CD14-positive monocyte (primary cell): ENCODE measurements around the gene PTPRD. TPM values are rescaled to one million over a fixed set of nuclear protein-coding genes. Genes with fewer than 3 reads are reported as not detected.

ENCODE experiments used
- DNase-seq, 3 donors: peaks; one replicate each; pipeline ENCODE4 v3.0.0-alpha.2; 2011 to 2022
- H2AFZ ChIP-seq: 2 replicates; pipeline ENCODE4 v1.6.0; 2012; ENCODE audit warnings: mild to moderate bottlenecking, low read depth, low read length, inconsistent platforms; ENCODE audit not compliant: insufficient read depth, poor library complexity, severe bottlenecking
- H3K27ac ChIP-seq, 2 donors: 1 replicate in 1 of 2; 2 replicates in 1 of 2; pipeline ENCODE4 v1.5.1; 2012 to 2013; ENCODE audit warnings: low read length in 2 of 2, control low read depth in 1 of 2, inconsistent platforms in 1 of 2, low read depth in 1 of 2, mild to moderate bottlenecking in 1 of 2
- H3K27me3 ChIP-seq, 2 donors: one replicate each; pipeline versions ENCODE4 v1.6.0 to v1.6.1; 2011 to 2013; ENCODE audit warnings: low read length in 2 of 2; ENCODE audit not compliant: control insufficient read depth in 2 of 2, insufficient read depth in 2 of 2
- H3K36me3 ChIP-seq, 2 donors: replicated peaks in 1 of 2; 1 replicate in 1 of 2; 2 replicates in 1 of 2; pipeline versions ENCODE4 v1.5.1 to v1.6.1; 2012 to 2013; ENCODE audit warnings: low read length in 2 of 2, control low read depth in 1 of 2, inconsistent platforms in 1 of 2, mild to moderate bottlenecking in 1 of 2; ENCODE audit not compliant: insufficient read depth in 2 of 2, control insufficient read depth in 1 of 2
- H3K4me1 ChIP-seq, 2 donors: 1 replicate in 1 of 2; 2 replicates in 1 of 2; pipeline versions ENCODE4 v1.5.1 to v1.6.1; 2012 to 2013; ENCODE audit warnings: low read length in 2 of 2, control low read depth in 1 of 2, inconsistent platforms in 1 of 2, mild to moderate bottlenecking in 1 of 2, moderate library complexity in 1 of 2; ENCODE audit not compliant: insufficient read depth in 2 of 2, control insufficient read depth in 1 of 2
- H3K4me2 ChIP-seq: replicated peaks from 2 replicates; pipeline ENCODE3; 2012; ENCODE audit warnings: low read length, moderate library complexity, mild to moderate bottlenecking; ENCODE audit not compliant: poor library complexity, severe bottlenecking; ENCODE audit errors: extremely low read depth
- H3K4me3 ChIP-seq, 3 experiments: fragments of 200-600 bp in 1 of 3; sonication (generic) in 1 of 3; replicated peaks in 1 of 3; 1 replicate in 2 of 3; 2 replicates in 1 of 3; pipeline ENCODE4 v1.5.1; 2011 to 2013; ENCODE audit warnings: low read length in 3 of 3, mild to moderate bottlenecking in 3 of 3, control low read depth in 2 of 3, low read depth in 2 of 3, inconsistent platforms in 1 of 3, moderate library complexity in 1 of 3
- H3K79me2 ChIP-seq: 2 replicates; pipeline ENCODE4 v1.6.0; 2012; ENCODE audit warnings: mild to moderate bottlenecking, control low read depth, inconsistent platforms, low read length, moderate library complexity; ENCODE audit not compliant: insufficient read depth
- H3K9ac ChIP-seq: 2 replicates; pipeline ENCODE4 v1.6.0; 2017; ENCODE audit warnings: low read length, mild to moderate bottlenecking; ENCODE audit not compliant: insufficient read depth, poor library complexity, severe bottlenecking
- H3K9me3 ChIP-seq, 2 donors: replicated peaks in 1 of 2; 1 replicate in 1 of 2; 2 replicates in 1 of 2; pipeline versions ENCODE4 v1.5.1 to v1.6.1; 2012 to 2013; ENCODE audit warnings: low read length in 2 of 2, control low read depth in 1 of 2; ENCODE audit not compliant: control insufficient read depth in 1 of 2, insufficient read depth in 1 of 2
- H4K20me1 ChIP-seq: 2 replicates; pipeline ENCODE4 v1.6.0; 2012; ENCODE audit warnings: mild to moderate bottlenecking, low read length, control low read depth, moderate library complexity; ENCODE audit not compliant: insufficient read depth
- H3K27ac Mint-ChIP-seq, 7 donors: one replicate each; pipeline ENCODE4 v1.8.0; 2020; ENCODE audit warnings: mild to moderate bottlenecking in 7 of 7, mixed read lengths in 7 of 7, moderate library complexity in 6 of 7, inconsistent platforms in 2 of 7
- H3K27me3 Mint-ChIP-seq, 3 donors: one replicate each; pipeline ENCODE4 v1.8.0; 2021 to 2022; ENCODE audit warnings: low read depth in 3 of 3, mild to moderate bottlenecking in 3 of 3, mixed read lengths in 3 of 3, moderate library complexity in 3 of 3, inconsistent platforms in 1 of 3
- H3K36me3 Mint-ChIP-seq, 2 donors: one replicate each; pipeline ENCODE4 v1.8.0; 2020; ENCODE audit warnings: mixed read lengths in 2 of 2, inconsistent platforms in 1 of 2, mild to moderate bottlenecking in 1 of 2
- H3K4me1 Mint-ChIP-seq: one replicate; pipeline ENCODE4 v1.8.0; 2020; ENCODE audit warnings: mild to moderate bottlenecking, mixed read lengths
- H3K4me3 Mint-ChIP-seq, 2 donors: one replicate each; pipeline ENCODE4 v1.8.0; 2020; ENCODE audit warnings: mild to moderate bottlenecking in 2 of 2, mixed read lengths in 2 of 2, moderate library complexity in 1 of 2
- H3K9me3 Mint-ChIP-seq, 7 donors: one replicate each; pipeline ENCODE4 v1.8.0; 2020 to 2022; ENCODE audit warnings: mixed read lengths in 7 of 7, mild to moderate bottlenecking in 6 of 7, moderate library complexity in 6 of 7, inconsistent platforms in 2 of 7
- whole genome bisulfite sequencing: methylation state at CpG from one replicate; pipeline ENCODE4 v1.1.5; 2013; ENCODE audit warnings: missing lambda C conversion rate; ENCODE audit not compliant: insufficient coverage; 5-methylcytosine and 5-hydroxymethylcytosine counted together
- intact Hi-C, 2 donors: fragments of 100-400 bp; cut with micrococcal nuclease; formaldehyde crosslinking; loops; one replicate each; pipeline versions ENCODE4 v1.15.0 to v1.15.1; 2023
- polyA plus RNA-seq, 3 donors: library from polyadenylated mRNA; depleted of rRNA in 1 of 3; unstranded in 2 of 3; stranded (reverse) in 1 of 3; fragments of 300-500 nt in 2 of 3; fragments of >200 nt in 1 of 3; fragmentation: Illumina TruSeq in 2 of 3; gene quantifications; 1 replicate in 2 of 3; 2 replicates in 1 of 3; pipeline ENCODE4 v1.2.3, GENCODE V29; 2012 to 2021
- TF ChIP-seq, protein P1 (sequence below): fragments of 200-600 bp; IDR thresholded peaks from one replicate; pipeline ENCODE4 v1.8.0; 2022; ENCODE audit warnings: antibody characterized with exemption, mild to moderate bottlenecking

PTPRD gene
- polyA plus RNA-seq, 3 donors, result not detected

DNA sequence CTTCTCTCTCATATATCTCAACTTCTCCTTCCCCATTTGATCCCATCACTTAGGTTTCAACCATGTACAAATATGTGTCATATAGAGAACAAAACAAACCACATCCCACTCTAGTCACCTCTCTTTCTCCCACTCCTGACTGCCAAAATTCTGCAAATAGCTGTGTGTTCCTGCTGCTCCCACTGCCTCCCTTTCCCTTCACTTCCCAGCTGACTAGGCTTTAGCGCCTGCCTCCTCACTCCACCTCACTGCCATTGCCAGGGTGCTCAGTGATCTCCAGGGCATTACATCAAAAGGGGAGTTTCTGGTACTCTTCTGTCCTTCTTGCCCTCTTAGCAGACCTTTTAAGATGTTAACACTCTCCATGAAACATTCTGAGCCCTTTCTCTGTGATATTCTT lies 2137.9 kb downstream of the PTPRD start:
- TF ChIP-seq, protein P1, sequence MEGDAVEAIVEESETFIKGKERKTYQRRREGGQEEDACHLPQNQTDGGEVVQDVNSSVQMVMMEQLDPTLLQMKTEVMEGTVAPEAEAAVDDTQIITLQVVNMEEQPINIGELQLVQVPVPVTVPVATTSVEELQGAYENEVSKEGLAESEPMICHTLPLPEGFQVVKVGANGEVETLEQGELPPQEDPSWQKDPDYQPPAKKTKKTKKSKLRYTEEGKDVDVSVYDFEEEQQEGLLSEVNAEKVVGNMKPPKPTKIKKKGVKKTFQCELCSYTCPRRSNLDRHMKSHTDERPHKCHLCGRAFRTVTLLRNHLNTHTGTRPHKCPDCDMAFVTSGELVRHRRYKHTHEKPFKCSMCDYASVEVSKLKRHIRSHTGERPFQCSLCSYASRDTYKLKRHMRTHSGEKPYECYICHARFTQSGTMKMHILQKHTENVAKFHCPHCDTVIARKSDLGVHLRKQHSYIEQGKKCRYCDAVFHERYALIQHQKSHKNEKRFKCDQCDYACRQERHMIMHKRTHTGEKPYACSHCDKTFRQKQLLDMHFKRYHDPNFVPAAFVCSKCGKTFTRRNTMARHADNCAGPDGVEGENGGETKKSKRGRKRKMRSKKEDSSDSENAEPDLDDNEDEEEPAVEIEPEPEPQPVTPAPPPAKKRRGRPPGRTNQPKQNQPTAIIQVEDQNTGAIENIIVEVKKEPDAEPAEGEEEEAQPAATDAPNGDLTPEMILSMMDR, result no peak
- Histone ChIP-seq H2AFZ (no peak overlapping the region), H3K9ac (no peak overlapping the region), H3K27me3 (no peaks in the 10 kb centered on the region), H3K4me2 (no peak overlapping the region), H3K36me3 (no peaks in the 10 kb centered on the region), H3K79me2 (no peaks in the 10 kb centered on the region), H3K4me3 (no peak overlapping the region), H4K20me1 (no peaks in the 10 kb centered on the region), H3K4me1 (no peaks in the 10 kb centered on the region), H3K27ac (no peak overlapping the region), H3K9me3 (no peaks in the 10 kb centered on the region)
- H3K27me3 Mint-ChIP-seq, result no peaks in the 10 kb centered on the region
- intact Hi-C loops, result no loop called here
- no peaks in the 10 kb centered on the region for H3K36me3 Mint-ChIP-seq
- WGBS, result 100% methylated on average over 1 of the region's 1 CpG
- no peak overlapping the region for H3K4me3 Mint-ChIP-seq
- no peak overlapping the region for H3K27ac Mint-ChIP-seq
- DNase-seq, result no peak
- H3K4me1 Mint-ChIP-seq, result no peaks in the 10 kb centered on the region
- peaks cover 0 to 2% (median 0%) of the 10 kb centered on the region in 7 donors for H3K9me3 Mint-ChIP-seq

DNA sequence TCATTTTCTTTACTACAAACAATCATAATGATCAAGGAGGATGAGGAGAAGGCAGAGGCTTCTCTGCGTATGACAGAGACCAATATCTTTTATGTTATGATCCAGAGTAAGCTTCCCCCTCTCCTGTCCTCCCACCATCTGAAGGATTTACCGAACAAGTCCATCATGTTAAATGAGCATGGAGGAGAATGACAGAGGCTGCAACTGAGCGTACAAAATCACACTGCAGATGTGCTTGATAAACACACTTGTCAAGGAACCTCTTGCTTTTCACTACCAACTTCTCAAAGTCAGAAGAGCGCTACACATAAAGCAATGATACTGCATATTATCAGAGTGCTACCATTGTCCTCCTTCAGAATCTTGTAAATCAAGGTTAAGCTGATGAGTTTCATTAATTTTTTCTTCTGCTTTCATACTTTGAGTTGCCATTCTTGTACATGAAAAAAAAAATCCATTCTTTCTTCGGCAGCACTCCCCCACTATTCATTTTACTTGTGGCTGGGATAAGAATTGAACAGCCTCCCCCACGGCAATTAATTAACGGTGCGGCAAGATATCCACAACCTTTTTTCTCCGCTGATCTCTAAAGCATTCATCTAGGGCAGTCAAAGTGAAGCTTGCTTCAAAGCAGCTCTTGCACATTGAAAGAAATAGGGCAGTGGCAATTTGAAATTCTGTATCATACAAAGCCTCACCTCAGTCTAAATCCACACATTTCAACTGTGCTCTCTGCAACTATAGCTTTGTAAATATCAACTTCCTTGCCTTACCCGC lies 2139.4 kb downstream of the PTPRD start:
- intact Hi-C loops, result no loop called here
- peaks cover 0 to 2% (median 0%) of the 10 kb centered on the region in 7 donors for H3K9me3 Mint-ChIP-seq

More for the DNA sequence above, 2139.4 kb downstream of the PTPRD start:
- H3K36me3 Mint-ChIP-seq, result no peaks in the 10 kb centered on the region
- no peak overlapping the region for H3K9ac ChIP-seq
- H3K36me3 ChIP-seq, result no peaks in the 10 kb centered on the region
- H3K4me2 ChIP-seq, result no peak overlapping the region
- no peaks in the 10 kb centered on the region for H3K4me1 Mint-ChIP-seq
- H3K4me3 Mint-ChIP-seq, result no peak overlapping the region
- H3K27me3 ChIP-seq, result no peaks in the 10 kb centered on the region
- no peaks in the 10 kb centered on the region for H3K27me3 Mint-ChIP-seq
- no peak for DNase-seq
- H3K4me1 ChIP-seq, result no peaks in the 10 kb centered on the region
- no peaks in the 10 kb centered on the region for H3K79me2 ChIP-seq
- H3K27ac ChIP-seq, result no peak overlapping the region
- H3K9me3 ChIP-seq, result no peaks in the 10 kb centered on the region
- TF ChIP-seq, protein P1, result no peak
- no peak overlapping the region for H3K4me3 ChIP-seq
- no peaks in the 10 kb centered on the region for H4K20me1 ChIP-seq
- 98% methylated on average over 5 of the region's 10 CpGs for WGBS
- no peak overlapping the region for H3K27ac Mint-ChIP-seq
- H2AFZ ChIP-seq, result no peak overlapping the region
